Urothelium cell line (cell line): Measurements from ENCODE around the gene TRAF5.
"Not testable (repeated sequence)": the region's sequence is repeated elsewhere in the genome, so short reads cannot be mapped to it uniquely, and the experiment has no call there.

Experiments used
- DNase-seq: peaks from one replicate; pipeline ENCODE4 v3.0.0; 2011; ENCODE audit warnings: low spot score, mixed read lengths
- FAIRE-seq: peaks from 2 replicates; lab custom pipeline; 2011; peaks lifted over from hg19 to GRCh38; lab: Jason Lieb, UNC

Gene TRAF5

GRCh38 chr1:211376807-211377470, 50.3 kb downstream of the TRAF5 start:
- DNase-seq (no peak), FAIRE-seq (no peak)

DNA sequence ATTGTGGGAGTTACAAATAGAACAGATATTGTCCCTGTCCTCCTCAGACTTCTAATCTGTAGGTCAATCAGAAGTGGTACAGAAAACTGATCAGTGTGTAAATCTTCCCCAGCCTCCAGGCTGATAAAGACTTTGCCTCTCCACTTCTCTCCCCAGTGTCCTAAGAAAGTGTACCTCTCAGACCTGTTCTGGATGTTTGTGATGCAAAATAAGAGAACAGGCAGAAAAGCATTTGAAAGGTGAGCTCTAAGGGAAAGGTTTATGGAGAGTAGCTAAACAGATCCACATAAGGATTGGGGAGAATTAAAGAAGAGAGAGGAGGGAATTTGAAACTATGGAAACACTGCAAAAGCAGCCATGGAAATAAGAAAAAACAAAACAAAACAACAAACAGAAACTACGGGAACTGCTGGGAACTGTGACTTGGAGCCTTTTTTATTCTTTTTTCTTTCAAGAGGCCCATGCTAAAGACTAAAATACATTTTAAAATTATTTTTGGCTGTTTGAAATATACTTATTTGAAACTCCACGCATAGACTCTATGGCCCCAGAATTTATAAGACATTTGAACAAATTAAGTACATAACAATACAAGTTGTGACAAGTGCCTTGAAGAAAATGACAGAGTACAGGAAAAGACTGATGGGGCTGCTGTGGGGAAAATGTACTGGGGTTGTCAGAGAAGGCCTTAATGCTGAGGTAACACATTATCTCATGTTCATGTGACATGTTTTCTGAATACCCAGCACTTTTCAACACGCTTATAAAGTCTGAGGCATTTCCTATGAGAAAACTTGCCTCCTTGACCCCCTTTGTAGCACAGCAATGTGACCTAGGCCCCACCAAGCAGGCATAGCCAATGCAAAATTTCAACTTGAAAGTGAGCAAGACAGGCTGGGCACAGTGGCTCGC, 51.2 kb downstream of the TRAF5 start:
- DNase-seq: no peak
- FAIRE-seq: no peak

GRCh38 chr1:211378844-211379243, 52.2 kb downstream of the TRAF5 start:
- DNase-seq: no peak
- no peak for FAIRE-seq

GRCh38 chr1:211379446-211379845, 52.8 kb downstream of the TRAF5 start:
- no peak for DNase-seq
- no peak for FAIRE-seq

GRCh38 chr1:211381481-211382181, 55.0 kb downstream of the TRAF5 start:
- FAIRE-seq (no peak), DNase-seq (no peak)

GRCh38 chr1:211382182-211382713, 55.6 kb downstream of the TRAF5 start:
- DNase-seq (no peak), FAIRE-seq (no peak)

- FAIRE-seq: no peak
- peak; percentile 88 for DNase-seq
Observed at GRCh38 chr1:211382714-211383480, 56.3 kb downstream of the TRAF5 start.

DNA sequence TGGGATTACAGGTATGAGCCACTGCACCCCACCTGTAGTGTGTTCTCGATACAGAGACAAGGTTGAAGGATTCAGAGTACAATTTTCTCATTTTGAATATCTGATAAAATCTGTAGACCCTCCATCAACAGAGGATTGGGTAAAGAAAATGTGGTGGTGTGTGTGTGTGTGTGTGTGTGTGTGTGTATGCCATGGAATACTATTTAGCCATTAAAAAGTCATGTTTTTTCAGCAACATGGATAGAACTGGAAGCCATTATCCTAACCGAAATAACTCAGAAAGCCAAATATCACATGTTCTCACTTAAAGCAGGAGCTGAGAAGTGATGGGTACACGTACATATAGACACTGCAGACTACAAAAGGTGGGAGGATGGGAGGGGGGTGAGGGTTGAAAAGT, 57.9 kb downstream of the TRAF5 start:
- no peak for FAIRE-seq
- DNase-seq: no peak

GRCh38 chr1:211386921-211387320, 60.3 kb downstream of the TRAF5 start:
- FAIRE-seq: no peak
- DNase-seq: no peak

- FAIRE-seq, DNase-seq: not testable (repeated sequence)
Observed at GRCh38 chr1:211390829-211391228, 64.2 kb downstream of the TRAF5 start.

- DNase-seq: no peak
- FAIRE-seq: no peak
Observed at GRCh38 chr1:211393203-211393602, 66.6 kb downstream of the TRAF5 start.

DNA sequence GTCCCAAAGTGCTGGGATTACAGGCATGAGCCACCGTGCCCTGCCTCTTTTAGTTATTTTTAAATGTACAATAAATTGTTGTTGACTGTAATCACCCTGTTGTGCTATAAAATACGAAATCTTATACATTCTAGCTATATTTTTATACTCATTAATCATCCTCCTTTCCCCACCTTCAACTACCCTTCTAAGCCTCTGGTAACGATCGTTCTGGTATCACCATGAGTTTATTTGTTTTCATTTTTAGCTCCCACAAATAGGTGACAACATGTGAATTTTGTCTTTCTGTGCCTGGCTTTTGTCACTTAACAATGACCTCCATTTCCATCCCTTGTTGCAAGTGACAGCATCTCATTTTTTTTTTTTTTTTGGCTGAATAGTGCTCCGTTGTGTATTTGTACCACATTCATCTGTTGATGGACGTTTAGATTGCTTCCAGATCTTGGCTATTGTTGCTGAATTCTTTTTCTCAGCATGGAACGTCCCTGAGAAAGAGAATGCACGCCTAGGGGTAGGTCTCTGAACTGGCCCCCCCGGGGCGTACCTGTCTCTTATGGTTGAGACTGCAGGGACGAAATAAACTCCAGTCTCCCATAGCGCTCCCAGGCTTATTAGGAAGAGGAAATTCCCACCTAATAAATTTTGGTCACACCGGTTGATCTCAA, 71.8 kb downstream of the TRAF5 start:
- FAIRE-seq, DNase-seq: not testable (repeated sequence)

GRCh38 chr1:211399851-211400393, 73.3 kb downstream of the TRAF5 start:
- DNase-seq, FAIRE-seq: not testable (repeated sequence)

GRCh38 chr1:211401751-211402150, 75.1 kb downstream of the TRAF5 start:
- FAIRE-seq, DNase-seq: not testable (repeated sequence)

GRCh38 chr1:211406086-211406485, 79.5 kb downstream of the TRAF5 start:
- not testable (repeated sequence) for DNase-seq, FAIRE-seq

DNA sequence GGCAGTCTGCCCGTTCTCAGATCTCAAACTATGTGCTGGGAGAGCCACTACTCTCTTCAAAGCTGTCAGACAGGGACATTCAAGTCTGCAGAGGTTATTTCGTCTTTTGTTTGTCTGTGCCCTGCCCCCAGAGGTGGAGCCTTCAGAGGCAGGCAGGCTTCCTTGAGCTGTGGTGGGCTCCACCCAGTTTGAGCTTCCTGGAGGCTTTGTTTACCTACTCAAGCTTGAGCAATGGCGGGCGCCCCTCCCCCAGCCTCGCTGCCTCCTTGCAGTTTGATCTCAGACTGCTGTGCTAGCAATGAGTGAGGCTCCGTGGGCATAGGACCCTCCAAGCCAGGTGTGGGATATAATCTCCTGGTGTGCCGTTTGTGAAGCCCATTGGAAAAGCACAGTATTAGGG, 81.1 kb downstream of the TRAF5 start:
- not testable (repeated sequence) for FAIRE-seq, DNase-seq

GRCh38 chr1:211411639-211412038, 85.0 kb downstream of the TRAF5 start:
- DNase-seq: no peak
- no peak for FAIRE-seq

GRCh38 chr1:211415700-211416099, 89.1 kb downstream of the TRAF5 start:
- FAIRE-seq: no peak
- peak; percentile 4 for DNase-seq

GRCh38 chr1:211416246-211416627, 89.6 kb downstream of the TRAF5 start:
- peak; percentile 33 for DNase-seq
- peak; percentile 9 for FAIRE-seq
